CD4-positive, alpha-beta T cell treated with Interleukin-4 for 1 hour (primary cell): ENCODE data around the gene SHROOM1.
"Not testable (repeated sequence)": the region's sequence is repeated elsewhere in the genome, so short reads cannot be mapped to it uniquely, and the experiment has no call there.

Source experiments
- DNase-seq, 2 donors: peaks; one replicate each; pipeline ENCODE4 v3.0.0-alpha.2; 2020 to 2022

Gene SHROOM1, protein sequence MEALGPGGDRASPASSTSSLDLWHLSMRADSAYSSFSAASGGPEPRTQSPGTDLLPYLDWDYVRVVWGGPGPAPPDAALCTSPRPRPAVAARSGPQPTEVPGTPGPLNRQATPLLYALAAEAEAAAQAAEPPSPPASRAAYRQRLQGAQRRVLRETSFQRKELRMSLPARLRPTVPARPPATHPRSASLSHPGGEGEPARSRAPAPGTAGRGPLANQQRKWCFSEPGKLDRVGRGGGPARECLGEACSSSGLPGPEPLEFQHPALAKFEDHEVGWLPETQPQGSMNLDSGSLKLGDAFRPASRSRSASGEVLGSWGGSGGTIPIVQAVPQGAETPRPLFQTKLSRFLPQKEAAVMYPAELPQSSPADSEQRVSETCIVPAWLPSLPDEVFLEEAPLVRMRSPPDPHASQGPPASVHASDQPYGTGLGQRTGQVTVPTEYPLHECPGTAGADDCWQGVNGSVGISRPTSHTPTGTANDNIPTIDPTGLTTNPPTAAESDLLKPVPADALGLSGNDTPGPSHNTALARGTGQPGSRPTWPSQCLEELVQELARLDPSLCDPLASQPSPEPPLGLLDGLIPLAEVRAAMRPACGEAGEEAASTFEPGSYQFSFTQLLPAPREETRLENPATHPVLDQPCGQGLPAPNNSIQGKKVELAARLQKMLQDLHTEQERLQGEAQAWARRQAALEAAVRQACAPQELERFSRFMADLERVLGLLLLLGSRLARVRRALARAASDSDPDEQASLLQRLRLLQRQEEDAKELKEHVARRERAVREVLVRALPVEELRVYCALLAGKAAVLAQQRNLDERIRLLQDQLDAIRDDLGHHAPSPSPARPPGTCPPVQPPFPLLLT

DNA sequence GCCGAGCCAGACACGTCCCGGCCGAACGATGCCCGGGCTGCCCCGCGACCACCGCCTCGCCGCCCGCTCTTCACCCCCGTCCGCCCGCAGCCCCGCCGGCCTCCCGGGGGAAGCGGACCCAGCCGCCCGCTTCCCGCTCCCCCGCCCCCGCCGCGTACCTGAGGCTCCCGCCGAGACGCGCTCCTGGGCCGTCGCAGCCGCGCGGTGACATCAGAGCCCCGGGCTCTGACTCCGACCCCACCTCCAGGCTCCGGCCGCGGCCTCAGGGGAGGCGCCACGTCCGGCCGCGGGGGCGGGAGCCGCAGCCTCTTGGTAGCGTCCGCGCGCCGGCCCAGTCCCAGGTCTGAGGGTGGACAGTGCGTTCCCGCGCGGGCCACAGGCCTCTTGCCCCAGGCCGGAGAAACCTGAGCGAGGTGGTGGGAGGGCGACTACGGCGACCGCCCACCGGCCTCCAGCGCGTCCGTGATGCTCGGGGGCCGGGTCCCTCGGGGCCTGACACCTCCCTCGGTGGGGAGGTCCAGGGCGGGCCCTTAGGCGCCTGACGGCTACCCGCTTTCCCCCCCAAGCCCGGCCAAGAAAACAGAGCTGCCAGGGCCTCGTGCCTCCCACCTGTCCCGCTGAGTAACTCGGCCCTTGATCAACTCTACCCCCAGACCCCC is at the start of gene SHROOM1:
Gene SHROOM1 (minus strand): TSS at position 212 of the 659 bp plus-strand sequence. CDS start 4,507 bp downstream, outside the sequence.
- DNase-seq, result no peak

DNA sequence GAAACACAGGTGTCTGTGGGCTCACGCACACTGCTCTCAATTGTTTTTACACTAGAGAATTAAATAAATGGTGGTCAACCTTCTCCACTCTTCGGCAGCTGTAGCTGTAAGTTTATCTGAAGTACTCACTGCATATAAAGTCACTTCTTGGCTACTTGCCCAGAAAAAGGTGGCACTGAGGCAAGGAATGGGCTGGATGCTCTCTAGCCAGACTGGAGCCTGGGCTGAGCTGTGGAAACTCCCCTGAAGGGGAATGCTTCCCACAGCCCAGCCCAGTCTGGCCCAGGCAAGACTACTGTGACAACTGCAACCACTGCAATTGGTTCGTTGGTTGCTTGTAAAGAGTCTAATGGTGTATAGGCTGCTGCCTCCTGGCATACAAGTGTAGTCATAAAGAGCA is 47.5 kb upstream of the SHROOM1 start:
- DNase-seq, result no peak

GRCh38 chr5:132877466-132877865 is 47.0 kb upstream of the SHROOM1 start:
- no peak for DNase-seq

DNA sequence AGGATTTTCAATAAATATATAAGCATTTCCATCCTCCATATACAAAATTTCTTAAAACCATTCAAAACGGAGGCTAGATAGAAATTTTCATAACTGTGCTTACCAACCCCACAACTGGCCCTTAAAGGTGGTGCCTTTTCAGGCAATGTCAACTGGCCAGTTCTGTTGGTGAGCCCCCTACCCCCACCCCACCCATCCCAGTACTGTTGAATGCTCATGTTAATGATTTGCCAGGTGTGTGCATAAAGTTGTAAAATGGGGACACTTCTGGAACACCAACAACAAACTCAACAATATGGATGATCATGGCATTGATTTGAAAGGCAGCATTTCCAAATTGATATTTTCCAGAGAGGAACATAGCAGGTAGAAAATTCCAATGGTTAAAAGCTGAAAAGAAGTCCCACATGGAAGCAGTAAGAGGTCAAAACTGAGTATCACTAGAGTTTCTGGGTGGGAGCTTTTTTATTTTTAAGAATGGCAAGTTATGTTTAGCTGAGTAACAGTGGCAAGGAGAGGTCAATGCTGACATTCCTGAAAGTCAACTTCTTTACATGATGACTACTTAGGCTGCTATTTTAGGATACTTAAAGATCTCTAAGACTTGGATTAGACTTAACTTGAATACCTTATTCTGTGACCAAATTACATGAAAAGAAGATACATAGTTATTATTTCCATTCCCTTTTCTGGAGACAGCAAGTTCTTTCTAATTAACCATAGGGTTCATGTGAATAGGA is 45.7 kb upstream of the SHROOM1 start:
- no peak for DNase-seq

DNA sequence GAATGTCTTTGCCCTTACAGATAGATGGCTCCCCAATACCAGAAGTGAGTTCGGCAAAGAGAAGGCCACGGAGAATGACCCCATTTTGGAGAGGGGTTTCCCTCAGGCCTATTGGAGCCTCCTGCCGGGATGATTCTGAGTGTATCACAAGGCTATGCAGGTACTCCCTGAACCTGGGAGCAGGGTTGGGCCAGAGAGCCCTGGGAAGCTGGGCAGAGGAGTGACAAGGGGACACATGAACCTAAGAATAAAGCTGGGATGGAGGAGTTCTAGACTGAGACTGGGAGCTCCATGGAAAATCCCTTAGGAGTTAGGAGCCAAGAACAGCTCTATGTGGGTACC is 43.5 kb upstream of the SHROOM1 start:
- no peak for DNase-seq

GRCh38 chr5:132873119-132873929 is 42.9 kb upstream of the SHROOM1 start, which contains the start of gene LEAP2:
Gene LEAP2, plus strand, starts transcription at chr5:132873668. Its CDS starts 27 bp downstream, at chr5:132873695.
- DNase-seq, result no peak

GRCh38 chr5:132872788-132873118 is 42.3 kb upstream of the SHROOM1 start:
- DNase-seq, result no peak

DNA sequence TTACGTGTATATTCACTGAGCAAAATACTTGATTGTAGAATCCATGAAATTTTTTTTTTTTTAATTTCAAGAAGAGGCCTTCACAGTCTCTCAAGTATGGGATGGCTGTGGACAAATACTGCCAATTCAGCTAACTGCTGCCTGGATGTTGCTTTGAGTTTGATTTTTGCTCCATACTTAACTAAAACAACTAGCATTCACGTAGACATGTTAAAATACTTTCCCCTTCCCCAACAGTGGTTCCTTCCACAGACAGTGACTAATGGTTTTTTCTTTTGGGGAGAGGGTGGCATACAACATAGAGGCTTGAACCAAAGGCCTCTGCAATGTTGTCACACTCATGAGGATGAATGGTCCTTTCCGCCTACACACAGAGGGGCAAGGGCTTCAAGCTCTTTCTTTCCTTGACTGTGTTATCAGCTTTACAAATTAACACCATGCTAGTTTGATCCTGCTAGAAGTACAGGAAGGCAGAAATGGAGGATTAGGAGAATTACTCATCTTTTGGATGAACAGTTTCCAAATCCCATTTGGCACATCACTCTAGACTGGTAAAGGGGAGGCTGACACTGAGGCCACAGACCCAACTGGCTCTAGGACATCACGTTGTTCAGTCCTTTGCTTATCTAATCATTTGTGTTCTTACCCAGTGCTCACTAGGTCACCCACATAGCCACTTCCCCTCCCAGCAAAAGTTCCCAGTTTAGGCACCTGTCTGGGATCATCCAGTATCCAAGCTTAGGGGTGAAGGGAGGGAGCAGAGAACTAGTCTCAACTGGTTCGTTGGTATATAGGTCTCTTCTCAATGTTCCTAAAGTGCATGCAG is 41.2 kb upstream of the SHROOM1 start:
- no peak for DNase-seq

DNA sequence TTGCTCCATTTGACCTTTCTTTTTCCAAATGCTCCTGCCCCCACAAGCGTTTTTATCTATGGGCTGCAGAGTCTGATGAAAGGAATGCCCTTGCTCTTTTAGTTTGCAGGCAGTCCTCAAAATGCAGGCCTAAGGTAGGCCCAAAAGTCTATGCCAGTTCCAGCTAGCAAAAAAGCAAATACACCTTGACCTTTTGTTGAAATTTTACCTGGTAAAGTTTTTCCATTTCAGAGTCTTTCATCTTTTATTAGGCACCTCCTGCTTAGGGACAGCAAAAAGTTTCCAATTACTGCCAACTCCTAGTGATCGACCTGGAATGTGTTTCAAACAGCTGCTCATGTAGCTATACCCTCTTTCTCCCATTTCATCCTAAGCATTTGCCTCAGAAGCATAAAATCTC is 40.4 kb upstream of the SHROOM1 start:
- no peak for DNase-seq

DNA sequence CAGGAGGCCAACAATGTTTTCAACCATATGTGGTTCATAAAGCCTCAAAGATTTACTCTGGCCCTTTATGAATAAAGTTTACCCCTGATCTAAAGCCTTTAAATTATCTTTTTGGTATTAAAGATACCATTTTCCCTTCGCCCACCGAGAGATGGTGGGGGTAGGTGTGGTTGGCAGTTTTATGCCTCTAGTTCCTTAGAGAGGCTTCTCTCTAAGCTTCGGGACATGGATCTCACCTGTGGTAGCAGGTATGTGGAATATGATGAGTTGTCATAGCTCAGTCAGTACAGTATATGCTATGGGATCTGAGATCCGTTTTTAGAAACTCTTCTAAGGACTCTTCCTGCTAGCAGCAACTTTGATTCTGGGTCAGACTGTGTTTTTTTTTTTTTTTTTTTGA is 38.3 kb upstream of the SHROOM1 start:
- DNase-seq, result no peak

DNA sequence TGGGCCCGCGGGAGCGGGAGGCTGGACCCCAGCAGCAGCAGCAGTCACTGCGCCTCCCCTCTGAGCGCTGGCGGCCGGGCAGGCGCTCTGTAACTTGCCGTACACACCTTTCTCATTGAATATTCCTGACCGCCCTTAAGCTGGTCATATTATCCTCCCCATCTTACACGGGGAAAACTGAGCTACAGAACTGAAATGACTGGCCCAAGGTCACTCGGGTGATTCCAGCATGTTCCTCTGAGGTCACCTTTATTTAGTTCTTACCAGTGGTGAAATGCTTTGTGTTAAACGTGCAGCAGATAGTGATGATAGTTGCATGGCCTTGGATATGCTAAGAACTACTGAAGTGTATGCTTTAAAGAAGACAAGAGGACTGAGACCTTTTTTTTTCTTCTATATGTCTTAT is 36.6 kb upstream of the SHROOM1 start:
- no peak for DNase-seq

- DNase-seq, result peak; percentile 97 to 99
Measured at GRCh38 chr5:132866342-132867045, 36.0 kb upstream of the SHROOM1 start, which contains the start of the genes GDF9 and UQCRQ. Gene GDF9, minus strand, starts transcription at chr5:132866469. Its CDS starts 1,936 bp downstream, at chr5:132864533. Gene UQCRQ, plus strand, starts transcription at chr5:132866642. Its CDS starts 240 bp downstream, at chr5:132866882.

- no peak for DNase-seq
Measured at GRCh38 chr5:132865668-132866341, 35.4 kb upstream of the SHROOM1 start.

DNA sequence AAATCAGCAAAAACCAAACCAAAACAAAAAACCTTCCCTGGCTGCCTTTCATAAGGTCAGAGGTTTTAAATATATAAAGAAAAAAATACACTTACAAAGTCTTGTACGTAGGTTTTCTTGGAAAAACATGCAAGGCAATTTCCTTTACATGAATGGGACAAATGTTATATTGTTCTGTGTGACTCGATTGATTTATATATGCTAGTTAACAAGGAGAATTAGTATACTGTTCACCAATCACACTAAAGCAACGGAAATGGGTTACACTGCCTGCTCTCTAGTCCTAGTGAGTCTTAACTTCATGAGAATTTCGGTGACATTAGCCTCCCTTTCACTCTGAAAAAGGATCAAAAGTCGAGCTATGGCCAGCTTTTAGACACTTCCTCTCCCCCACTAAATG is 30.3 kb upstream of the SHROOM1 start:
- DNase-seq, result no peak

- DNase-seq, result no peak
Measured at GRCh38 chr5:132859889-132860437, 29.5 kb upstream of the SHROOM1 start.

- no peak for DNase-seq
Measured at GRCh38 chr5:132856011-132856410, 25.6 kb upstream of the SHROOM1 start.

- not testable (repeated sequence) for DNase-seq
Measured at GRCh38 chr5:132854992-132855391, 24.5 kb upstream of the SHROOM1 start.

- no peak for DNase-seq
Measured at GRCh38 chr5:132854301-132854700, 23.9 kb upstream of the SHROOM1 start.

GRCh38 chr5:132853790-132854189 is 23.3 kb upstream of the SHROOM1 start:
- DNase-seq, result no peak
